NCI-H1694 (cell line): Measurements from ENCODE around the gene NRCAM.
"Not testable (repeated sequence)": the region's sequence is repeated elsewhere in the genome, so short reads cannot be mapped to it uniquely, and the experiment has no call there.

Experiments used
- DNase-seq: peaks from one replicate; lab custom pipeline; 2025; lab: John Stamatoyannopoulos, UW

NRCAM gene

GRCh38 chr7:108395426-108395825, 60.8 kb downstream of the NRCAM start:
- no peak for DNase-seq

GRCh38 chr7:108393097-108393496, 63.1 kb downstream of the NRCAM start:
- DNase-seq: not testable (repeated sequence)

GRCh38 chr7:108387686-108388085, 68.5 kb downstream of the NRCAM start:
- not testable (repeated sequence) for DNase-seq

DNA sequence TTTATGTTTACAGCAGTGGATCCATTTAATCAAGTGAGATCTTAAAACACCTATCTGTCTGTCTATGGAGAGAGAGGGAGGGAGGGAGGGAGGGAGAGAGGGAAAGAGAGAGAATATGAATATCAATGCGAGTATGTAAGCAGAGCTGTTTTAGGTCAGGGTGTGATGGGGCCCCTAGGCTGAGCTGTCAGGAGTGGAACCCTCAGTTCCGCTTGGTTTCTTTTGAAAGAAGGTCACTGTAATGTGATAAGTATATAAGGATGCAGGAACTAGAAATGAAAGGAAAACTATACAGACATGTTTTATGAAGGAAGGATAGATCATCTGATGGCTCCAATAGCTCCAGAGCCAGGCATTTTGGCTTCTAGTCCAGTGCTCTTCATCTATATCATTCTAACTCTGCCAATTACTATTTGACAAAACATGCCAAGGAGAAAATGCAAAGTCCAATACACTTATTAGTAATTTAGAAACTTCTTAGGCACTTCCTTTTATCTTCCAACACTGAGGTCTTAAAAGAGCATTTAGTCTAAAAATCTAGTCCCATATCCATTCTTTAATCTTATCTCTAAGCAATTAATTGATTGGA, 70.3 kb downstream of the NRCAM start:
- no peak for DNase-seq

DNA sequence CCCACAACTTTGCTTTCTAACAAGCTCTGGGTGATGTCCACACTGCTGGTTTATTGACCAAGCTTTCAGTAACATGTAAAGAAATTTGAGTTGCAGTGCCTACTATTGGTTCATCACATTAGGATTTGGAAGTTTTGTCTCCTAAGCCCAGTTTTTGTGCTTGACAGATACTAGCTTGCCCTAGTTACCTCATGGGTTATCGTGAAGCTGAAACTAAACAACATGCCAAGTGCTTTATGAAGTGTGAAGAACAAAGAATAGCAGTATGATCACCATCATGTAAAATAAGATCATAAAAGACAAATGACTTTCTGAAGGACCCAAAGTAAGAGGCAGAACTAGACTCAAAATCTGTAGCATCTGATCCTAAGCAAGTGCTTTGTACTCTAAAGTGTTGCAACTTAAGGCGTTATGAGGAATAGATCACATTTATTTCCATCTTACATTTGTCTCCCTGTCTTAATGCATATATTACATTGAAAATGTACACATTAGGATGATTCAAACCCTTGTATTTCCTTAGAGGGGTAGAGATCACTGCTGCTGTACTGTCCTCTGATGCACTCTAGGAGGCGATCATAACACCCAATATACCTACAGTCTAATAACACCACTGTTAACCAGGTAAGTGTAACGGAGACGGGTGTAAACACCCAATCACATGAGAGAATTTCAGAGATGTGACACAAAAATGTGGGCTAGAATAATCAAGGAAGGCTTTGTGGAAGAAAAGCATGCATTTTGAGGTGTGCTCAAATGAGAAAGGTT, 71.3 kb downstream of the NRCAM start:
- no peak for DNase-seq

GRCh38 chr7:108382932-108383331, 73.3 kb downstream of the NRCAM start:
- DNase-seq: no peak

- no peak for DNase-seq
Observed at GRCh38 chr7:108380517-108380916, 75.7 kb downstream of the NRCAM start.

GRCh38 chr7:108376206-108376605, 80.0 kb downstream of the NRCAM start:
- DNase-seq: no peak

DNA sequence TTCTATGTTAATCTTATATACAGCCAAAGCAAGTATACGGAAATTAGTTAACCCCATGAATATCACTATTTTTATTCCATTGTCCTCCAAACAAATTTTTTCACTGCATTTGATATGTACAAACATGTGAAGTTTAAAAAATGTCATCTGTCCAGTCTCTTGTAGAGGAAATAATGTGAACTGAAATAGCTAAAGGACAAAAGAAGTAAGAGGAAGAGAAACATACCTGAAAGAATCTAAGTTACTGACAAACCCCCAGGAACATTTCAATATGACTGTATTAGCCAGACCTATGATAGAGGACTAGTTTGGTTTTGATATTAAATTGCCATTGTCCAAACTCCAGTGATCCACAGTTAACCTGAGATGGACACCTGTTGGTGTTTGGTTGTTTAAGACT, 80.6 kb downstream of the NRCAM start:
- no peak for DNase-seq

- no peak for DNase-seq
Observed at GRCh38 chr7:108374899-108375298, 81.3 kb downstream of the NRCAM start.

DNA sequence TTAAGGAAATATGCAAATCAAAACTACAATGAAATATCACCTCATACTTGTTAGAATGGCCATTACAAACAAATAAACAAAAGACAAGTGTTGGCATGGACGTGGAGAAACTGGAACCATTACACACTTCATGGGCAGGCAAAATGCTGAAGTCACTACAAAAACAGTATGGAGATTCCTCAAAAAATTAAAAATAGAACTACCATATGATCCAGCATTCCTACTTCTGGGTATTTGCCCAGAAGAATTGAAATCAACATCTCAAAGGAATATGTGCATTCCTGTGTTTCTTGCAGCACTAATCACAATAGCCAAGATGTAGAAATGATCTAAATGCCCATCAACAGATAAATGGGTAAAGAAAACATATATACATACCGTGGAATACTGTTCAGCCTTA, 83.6 kb downstream of the NRCAM start:
- no peak for DNase-seq

- no peak for DNase-seq
Observed at GRCh38 chr7:108370616-108371015, 85.6 kb downstream of the NRCAM start.

DNA sequence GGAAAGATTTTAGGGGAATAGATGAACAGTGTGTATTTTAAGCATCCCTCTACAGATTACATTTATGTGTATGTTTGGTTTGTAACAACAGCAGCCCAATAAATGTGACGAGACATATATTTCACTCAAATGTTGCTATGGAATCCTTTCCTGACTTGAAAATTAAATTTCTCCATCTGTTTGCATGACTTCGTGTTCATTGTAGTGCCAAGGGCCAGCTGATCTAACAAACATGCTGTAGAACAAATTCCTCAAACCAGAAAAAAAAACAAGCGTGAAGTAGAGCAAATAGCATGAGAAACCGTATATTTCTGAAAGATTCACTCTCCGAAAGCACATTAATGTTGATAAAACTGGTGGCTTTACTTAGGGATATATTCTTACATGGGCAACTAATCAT, 87.8 kb downstream of the NRCAM start:
- peak; percentile 52 for DNase-seq

GRCh38 chr7:108367946-108368345, 88.3 kb downstream of the NRCAM start:
- no peak for DNase-seq

- no peak for DNase-seq
Observed at GRCh38 chr7:108367314-108367713, 88.9 kb downstream of the NRCAM start.

- no peak for DNase-seq
Observed at GRCh38 chr7:108363659-108364058, 92.6 kb downstream of the NRCAM start.

DNA sequence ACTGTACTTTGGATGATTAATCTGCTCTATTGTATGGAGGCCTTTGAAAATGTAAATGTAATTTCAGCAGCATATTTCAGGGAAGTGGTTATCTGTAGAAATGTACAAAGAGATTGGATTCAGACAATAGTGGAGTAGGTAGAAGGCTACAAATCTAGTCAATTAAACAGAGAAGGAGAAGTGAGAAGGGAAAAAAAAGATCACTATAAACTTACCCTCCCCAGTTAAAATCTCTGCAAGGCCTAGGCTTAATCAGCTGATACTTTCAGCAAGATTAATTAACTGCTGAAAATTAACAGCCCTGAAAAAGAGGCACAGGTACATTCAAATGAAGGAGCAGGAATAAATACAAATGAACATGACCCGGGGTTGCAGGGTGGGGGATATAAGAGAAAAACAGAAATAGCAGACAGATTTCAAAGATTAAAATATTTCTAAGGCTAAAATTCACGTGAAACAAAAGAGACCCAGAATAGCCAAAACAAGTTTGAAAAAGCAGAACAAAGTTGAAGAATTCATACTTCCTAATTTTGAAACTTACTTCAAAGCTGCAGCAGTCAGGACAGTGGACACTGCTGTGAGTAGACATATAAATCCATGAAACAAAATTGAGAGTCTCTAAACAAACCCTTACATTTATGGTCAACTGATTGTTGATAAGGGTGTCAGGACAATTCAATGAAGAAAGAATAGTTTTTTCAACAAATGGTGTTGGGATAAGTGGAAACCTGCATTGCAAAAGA, 96.0 kb downstream of the NRCAM start:
- no peak for DNase-seq

DNA sequence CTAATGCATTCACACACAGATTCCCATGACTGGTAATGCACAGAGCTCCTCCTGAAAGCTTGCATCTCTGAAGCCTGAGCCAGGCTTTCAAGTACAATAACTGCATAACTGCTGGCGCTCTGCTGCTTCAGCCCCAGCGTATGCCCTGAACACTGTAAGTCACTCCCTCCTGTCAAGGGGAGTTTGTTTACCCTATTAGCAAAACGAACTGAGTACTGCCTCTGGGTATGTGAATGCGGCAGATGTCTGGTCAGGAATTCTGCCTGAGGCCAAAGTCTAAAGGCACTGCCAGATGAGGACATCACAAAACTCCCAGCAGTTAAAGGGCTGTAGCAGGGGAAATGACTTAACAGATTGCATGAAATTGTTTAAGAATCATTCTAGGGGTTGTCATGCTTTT, 97.7 kb downstream of the NRCAM start:
- peak; percentile 62 for DNase-seq

GRCh38 chr7:108351729-108352131, 104.5 kb downstream of the NRCAM start:
- no peak for DNase-seq

GRCh38 chr7:108348913-108349312, 107.3 kb downstream of the NRCAM start:
- DNase-seq: no peak

DNA sequence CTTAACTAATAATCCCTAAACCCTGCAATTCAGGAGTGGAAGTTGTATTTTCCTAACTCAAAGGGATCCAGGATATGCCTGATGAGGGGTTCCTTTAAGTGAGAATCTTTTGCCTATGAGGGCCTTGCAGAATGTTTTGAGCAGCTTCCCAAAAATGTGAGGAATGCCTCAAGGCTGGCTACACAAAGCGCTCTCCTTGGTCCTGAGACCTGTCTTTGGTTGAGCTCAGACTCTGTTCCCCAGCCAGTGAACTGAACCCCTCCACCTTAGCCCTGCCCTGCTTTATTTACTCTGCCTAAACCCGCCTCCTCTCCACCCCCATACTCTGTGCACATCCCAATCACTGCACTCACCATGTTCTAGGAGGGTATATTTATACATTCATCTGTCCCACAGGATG, 108.6 kb downstream of the NRCAM start:
- DNase-seq: no peak

- no peak for DNase-seq
Observed at GRCh38 chr7:108345710-108346336, 110.4 kb downstream of the NRCAM start.
